ENCODE measurements around the gene TIMP2.
"Not testable (repeated sequence)": the region's sequence is repeated elsewhere in the genome, so short reads cannot be mapped to it uniquely, and the experiment has no call there.

TIMP2 gene

GRCh38 chr17:78868391-78868790 is 56.8 kb downstream of the TIMP2 start:
- no peak for DNase-seq
- no peaks in the 10 kb centered on the region for H4K20me1 ChIP-seq (ENCODE audit: insufficient read depth, low read length)
- H3K36me3 ChIP-seq (ENCODE audit: insufficient read depth, low read length): no peaks in the 10 kb centered on the region
- TF ChIP-seq CTCF (IDR thresholded peaks at IDR 0.05; ENCODE audit: borderline replicate concordance, extremely low read depth, low read length, poor library complexity, severe bottlenecking) (no peak), EZH2 (IDR thresholded peaks at IDR 0.05; ENCODE audit: borderline replicate concordance, low read depth, low read length, severe bottlenecking) (no peak)
- no peak overlapping the region for H3K27ac ChIP-seq (ENCODE audit: low read length)
- H3K9me3 ChIP-seq (ENCODE audit: insufficient read depth, low read length, severe bottlenecking): no peaks in the 10 kb centered on the region
- no peaks in the 10 kb centered on the region for H3K27me3 ChIP-seq (ENCODE audit: insufficient read depth, low read length, poor library complexity)
- H3K79me2 ChIP-seq (ENCODE audit: insufficient read depth, low read length): no peaks in the 10 kb centered on the region
- no peak for ATAC-seq (ENCODE audit: insufficient read depth, low read depth)
- no peak overlapping the region for H3K9ac ChIP-seq (ENCODE audit: low read depth, low read length)
- no peaks in the 10 kb centered on the region for H3K4me1 ChIP-seq (ENCODE audit: insufficient read depth, low read length)
- H3K4me2 ChIP-seq (ENCODE audit: insufficient read depth, low read length): no peak overlapping the region
- no peak overlapping the region for H3K4me3 ChIP-seq (ENCODE audit: low read depth in 1 of 2, low read length in 2 of 2)
- H2AFZ ChIP-seq (ENCODE audit: low read depth, low read length): no peak overlapping the region

GRCh38 chr17:78867046-78867445 is 58.1 kb downstream of the TIMP2 start:
- not testable (repeated sequence) for H3K4me1 ChIP-seq (ENCODE audit: insufficient read depth, low read length); H3K9me3 ChIP-seq (ENCODE audit: insufficient read depth, low read length, severe bottlenecking); H3K27ac ChIP-seq (ENCODE audit: low read length); ATAC-seq (ENCODE audit: insufficient read depth, low read depth); H3K9ac ChIP-seq (ENCODE audit: low read depth, low read length); DNase-seq; H3K79me2 ChIP-seq (ENCODE audit: insufficient read depth, low read length); H2AFZ ChIP-seq (ENCODE audit: low read depth, low read length); H3K36me3 ChIP-seq (ENCODE audit: insufficient read depth, low read length); H3K27me3 ChIP-seq (ENCODE audit: insufficient read depth, low read length, poor library complexity); H3K4me2 ChIP-seq (ENCODE audit: insufficient read depth, low read length); H4K20me1 ChIP-seq (ENCODE audit: insufficient read depth, low read length); H3K4me3 ChIP-seq (ENCODE audit: low read depth in 1 of 2, low read length in 2 of 2)

- H3K79me2 ChIP-seq (ENCODE audit: insufficient read depth, low read length): no peaks in the 10 kb centered on the region
- no peaks in the 10 kb centered on the region for H3K36me3 ChIP-seq (ENCODE audit: insufficient read depth, low read length)
- no peaks in the 10 kb centered on the region for H3K9me3 ChIP-seq (ENCODE audit: insufficient read depth, low read length, severe bottlenecking)
- no peak overlapping the region for H2AFZ ChIP-seq (ENCODE audit: low read depth, low read length)
- DNase-seq: peak; percentile 62
- H4K20me1 ChIP-seq (ENCODE audit: insufficient read depth, low read length): no peaks in the 10 kb centered on the region
- TF ChIP-seq EZH2 (IDR thresholded peaks at IDR 0.05; ENCODE audit: borderline replicate concordance, low read depth, low read length, severe bottlenecking) (no peak), CTCF (IDR thresholded peaks at IDR 0.05; ENCODE audit: borderline replicate concordance, extremely low read depth, low read length, poor library complexity, severe bottlenecking) (peak; percentile 92)
- H3K4me3 ChIP-seq (ENCODE audit: low read depth in 1 of 2, low read length in 2 of 2): no peak overlapping the region
- H3K4me2 ChIP-seq (ENCODE audit: insufficient read depth, low read length): no peak overlapping the region
- H3K27me3 ChIP-seq (ENCODE audit: insufficient read depth, low read length, poor library complexity): no peaks in the 10 kb centered on the region
- H3K9ac ChIP-seq (ENCODE audit: low read depth, low read length): no peak overlapping the region
- H3K4me1 ChIP-seq (ENCODE audit: insufficient read depth, low read length): no peaks in the 10 kb centered on the region
- no peak overlapping the region for H3K27ac ChIP-seq (ENCODE audit: low read length)
- ATAC-seq (ENCODE audit: insufficient read depth, low read depth): peak; percentile 75
Observed at GRCh38 chr17:78865682-78866390, 59.4 kb downstream of the TIMP2 start.

- no peak overlapping the region for H3K9ac ChIP-seq (ENCODE audit: low read depth, low read length)
- no peaks in the 10 kb centered on the region for H3K79me2 ChIP-seq (ENCODE audit: insufficient read depth, low read length)
- no peaks in the 10 kb centered on the region for H4K20me1 ChIP-seq (ENCODE audit: insufficient read depth, low read length)
- no peak for ATAC-seq (ENCODE audit: insufficient read depth, low read depth)
- no peak for TF ChIP-seq CTCF (IDR thresholded peaks at IDR 0.05; ENCODE audit: borderline replicate concordance, extremely low read depth, low read length, poor library complexity, severe bottlenecking)
- no peak for TF ChIP-seq EZH2 (IDR thresholded peaks at IDR 0.05; ENCODE audit: borderline replicate concordance, low read depth, low read length, severe bottlenecking)
- no peak overlapping the region for H3K27ac ChIP-seq (ENCODE audit: low read length)
- H3K4me1 ChIP-seq (ENCODE audit: insufficient read depth, low read length): no peaks in the 10 kb centered on the region
- H3K9me3 ChIP-seq (ENCODE audit: insufficient read depth, low read length, severe bottlenecking): no peaks in the 10 kb centered on the region
- H3K4me2 ChIP-seq (ENCODE audit: insufficient read depth, low read length): no peak overlapping the region
- H3K36me3 ChIP-seq (ENCODE audit: insufficient read depth, low read length): no peaks in the 10 kb centered on the region
- H2AFZ ChIP-seq (ENCODE audit: low read depth, low read length): no peak overlapping the region
- no peaks in the 10 kb centered on the region for H3K27me3 ChIP-seq (ENCODE audit: insufficient read depth, low read length, poor library complexity)
- no peak overlapping the region for H3K4me3 ChIP-seq (ENCODE audit: low read depth in 1 of 2, low read length in 2 of 2)
- no peak for DNase-seq
Observed at GRCh38 chr17:78864117-78864516, 61.1 kb downstream of the TIMP2 start.

Measured in DND-41 (cell line).